Measurements from ENCODE around the gene LUC7L2.
"Not testable (repeated sequence)": the region's sequence is repeated elsewhere in the genome, so short reads cannot be mapped to it uniquely, and the experiment has no call there.

LUC7L2 gene

GRCh38 chr7:139403601-139404000, 43.9 kb downstream of the LUC7L2 start:
- DNase-seq: no peak

DNA sequence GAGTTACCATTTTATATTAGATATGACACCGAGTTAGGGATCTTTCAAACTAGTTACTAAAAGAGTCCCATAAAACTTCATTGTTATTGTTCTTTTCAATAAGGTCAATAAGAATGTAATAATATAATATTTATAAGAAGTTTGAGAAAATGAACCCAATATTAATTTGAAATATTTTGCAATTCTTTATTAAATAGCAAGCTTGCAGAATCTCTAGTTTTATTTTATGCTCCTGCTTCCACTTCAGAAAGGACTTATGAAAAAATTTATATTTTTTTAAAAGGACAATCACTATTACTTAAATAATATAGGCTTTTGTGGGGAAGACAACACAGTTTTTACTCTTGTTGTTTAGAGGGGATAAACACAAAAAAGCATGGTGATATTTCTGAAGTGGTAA, 47.9 kb downstream of the LUC7L2 start:
- no peak for DNase-seq

DNA sequence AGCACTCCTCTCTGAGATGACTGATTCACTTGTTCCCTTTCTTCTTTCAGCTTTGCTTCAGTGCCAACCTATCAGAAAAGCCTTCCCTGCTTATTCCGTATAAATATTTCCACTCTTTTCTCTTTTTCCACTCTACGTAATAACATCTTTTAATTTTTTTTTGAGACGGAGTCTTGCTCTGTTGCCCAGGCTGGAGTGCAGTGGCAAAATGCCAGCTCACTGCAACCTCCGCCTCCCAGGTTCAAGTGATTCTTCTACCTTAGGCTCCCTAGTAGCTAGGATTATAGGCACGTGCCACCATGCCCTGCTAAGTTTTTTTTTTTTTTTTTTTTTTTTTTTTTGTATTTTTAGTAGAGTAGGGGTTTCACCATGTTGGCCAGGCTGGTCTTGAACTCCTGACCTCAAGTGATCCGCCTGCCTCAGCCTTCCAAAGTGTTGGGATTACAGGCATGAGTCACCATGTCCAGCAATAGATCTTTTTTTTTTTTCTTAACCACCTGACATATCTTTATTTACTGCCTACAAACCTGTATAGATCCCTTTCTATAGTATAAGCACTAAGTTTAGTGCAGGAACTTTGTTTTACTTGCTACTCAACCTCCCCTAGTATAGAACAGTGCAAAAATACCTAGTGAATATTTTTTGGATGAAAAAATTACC, 55.2 kb downstream of the LUC7L2 start:
- DNase-seq: not testable (repeated sequence)

DNA sequence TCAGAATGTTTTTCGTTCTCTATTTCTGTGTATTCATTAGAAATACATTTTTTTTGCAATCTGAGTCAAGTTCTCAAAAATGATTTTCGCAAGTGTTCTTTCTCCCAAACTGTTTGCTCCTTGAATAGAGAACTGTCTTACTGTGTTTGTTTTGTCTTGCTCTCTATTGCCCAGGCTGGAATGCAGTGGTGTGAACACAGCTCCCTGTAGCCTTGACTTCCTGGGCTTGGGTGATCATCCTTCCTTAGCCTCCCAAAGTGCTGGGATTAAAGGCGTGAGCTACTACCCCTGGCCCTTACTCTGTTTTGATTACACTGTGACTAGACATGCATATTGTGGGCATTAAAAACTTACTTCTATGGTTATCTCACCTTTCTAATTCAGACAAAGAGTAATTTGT, 56.7 kb downstream of the LUC7L2 start:
- no peak for DNase-seq

DNA sequence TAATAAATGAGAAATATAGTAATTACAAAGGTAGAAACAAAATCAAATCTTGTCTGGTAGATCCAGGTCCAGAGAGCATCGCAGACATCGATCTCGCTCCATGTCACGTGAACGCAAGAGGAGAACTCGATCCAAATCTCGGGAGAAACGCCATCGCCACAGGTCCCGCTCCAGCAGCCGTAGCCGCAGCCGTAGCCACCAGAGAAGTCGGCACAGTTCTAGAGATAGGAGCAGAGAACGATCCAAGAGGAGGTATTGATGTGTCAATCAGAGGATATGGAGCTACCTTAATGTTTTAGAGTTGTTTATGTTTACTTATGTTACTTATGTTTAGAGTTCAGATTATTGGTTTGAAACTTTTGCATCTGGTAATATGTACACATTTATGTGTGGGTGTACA, 57.8 kb downstream of the LUC7L2 start:
- no peak for DNase-seq

DNA sequence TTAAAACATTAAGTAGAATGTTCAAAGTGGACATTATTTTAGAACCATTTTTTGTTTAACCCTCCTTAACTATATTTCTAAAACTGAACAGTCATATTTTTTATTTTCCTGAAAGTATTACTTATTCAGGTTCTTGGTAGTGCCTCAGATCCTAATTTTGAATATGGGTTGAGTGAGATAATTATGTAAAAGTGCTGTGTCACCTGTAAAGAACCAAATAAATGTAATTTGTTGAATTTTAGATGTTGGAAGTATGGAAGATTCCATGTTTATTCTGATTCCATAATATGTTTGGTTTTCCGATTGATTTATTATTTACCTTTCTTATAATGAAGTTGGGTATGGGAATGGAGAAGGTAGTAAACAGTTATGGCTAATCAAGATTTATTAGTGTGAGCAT, 61.4 kb downstream of the LUC7L2 start:
- no peak for DNase-seq

DNA sequence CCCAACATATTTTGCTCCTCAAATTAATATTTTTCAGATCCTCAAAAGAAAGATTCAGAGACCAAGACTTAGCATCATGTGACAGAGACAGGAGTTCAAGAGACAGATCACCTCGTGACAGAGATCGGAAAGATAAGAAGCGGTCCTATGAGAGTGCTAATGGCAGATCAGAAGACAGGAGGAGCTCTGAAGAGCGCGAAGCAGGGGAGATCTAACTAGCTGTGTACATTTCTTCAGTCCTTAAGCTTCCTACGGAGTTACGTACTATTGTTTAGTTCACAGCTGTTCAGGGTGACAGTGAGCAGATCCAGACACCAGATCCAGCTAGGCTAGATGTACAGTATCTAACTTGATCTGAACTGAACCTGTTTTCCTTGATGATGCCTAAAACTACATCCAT, 62.4 kb downstream of the LUC7L2 start:
- DNase-seq: no peak

DNA sequence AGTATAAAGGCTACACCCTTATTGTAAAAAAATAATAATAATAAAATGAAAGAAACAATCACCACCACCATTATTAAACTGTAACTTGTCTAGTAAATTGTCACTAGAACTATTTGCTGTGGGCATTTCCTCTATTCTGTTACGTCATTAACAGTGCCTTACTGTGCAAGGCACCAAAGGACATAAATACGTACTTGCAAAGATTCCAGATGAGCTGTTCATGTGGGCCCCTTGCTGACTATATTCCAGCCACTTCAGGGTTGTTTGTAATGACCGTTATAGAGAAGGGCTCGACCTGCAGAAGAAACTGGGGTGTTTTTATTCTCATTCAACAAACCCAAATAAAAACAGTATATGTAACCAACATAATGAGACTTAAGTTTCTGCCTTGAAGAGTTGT, 63.4 kb downstream of the LUC7L2 start:
- no peak for DNase-seq

DNA sequence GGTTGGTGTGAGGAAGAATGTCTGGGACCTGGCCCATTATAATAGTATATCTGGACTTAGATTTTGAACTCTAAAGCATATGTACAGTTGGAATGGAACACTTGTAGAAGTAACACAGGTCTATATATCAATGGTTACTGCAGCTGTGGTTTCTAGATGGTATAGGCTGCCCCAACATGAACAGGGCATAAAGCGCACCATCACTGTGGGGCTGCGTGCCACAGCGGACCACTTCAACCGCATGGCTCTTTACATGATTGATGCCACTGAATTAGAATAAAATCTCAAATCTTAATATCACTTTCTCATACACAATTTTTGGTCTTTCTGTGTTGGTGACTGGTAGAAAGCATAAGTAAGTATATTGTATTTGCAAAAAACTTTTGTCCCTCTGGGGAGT, 64.3 kb downstream of the LUC7L2 start:
- DNase-seq: no peak

GRCh38 chr7:139425701-139426100, 66.0 kb downstream of the LUC7L2 start:
- DNase-seq: peak; percentile 82

DNA sequence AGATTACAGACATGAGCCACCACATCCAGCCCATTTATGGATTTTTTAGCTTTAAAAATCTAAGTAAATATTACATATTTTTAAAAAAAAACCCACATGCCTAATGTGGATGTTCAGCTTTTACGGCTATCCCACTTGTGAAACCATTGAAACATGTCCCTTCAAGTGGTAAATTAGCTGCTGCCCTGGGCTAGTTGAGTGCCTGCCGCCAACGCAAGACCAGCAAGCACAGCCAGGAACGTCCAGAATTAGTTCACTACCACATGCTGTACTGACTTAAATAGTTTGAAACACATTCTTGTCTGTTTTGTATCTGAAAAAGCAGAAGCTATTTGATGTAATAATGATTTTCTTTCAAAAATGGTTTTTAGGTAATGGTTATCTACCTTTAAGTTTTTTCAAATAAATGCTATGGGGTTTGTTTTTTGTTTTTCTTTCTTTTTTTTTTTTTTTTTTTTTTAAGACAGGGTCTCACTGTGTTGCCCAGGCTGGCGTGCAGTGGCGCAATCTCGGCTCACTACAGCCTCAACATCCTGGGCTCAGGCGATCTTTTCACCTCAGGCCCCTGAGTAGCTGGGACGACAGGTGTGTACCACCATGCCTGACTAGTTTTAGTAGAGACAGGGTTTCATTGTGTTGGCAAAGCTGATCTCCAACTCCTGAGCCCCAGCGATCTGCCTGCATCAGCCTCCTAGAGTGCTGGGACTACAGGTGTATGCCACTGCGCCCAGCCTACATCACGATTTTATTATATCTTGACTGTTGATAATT, 66.7 kb downstream of the LUC7L2 start:
- DNase-seq: peak; percentile 90

DNA sequence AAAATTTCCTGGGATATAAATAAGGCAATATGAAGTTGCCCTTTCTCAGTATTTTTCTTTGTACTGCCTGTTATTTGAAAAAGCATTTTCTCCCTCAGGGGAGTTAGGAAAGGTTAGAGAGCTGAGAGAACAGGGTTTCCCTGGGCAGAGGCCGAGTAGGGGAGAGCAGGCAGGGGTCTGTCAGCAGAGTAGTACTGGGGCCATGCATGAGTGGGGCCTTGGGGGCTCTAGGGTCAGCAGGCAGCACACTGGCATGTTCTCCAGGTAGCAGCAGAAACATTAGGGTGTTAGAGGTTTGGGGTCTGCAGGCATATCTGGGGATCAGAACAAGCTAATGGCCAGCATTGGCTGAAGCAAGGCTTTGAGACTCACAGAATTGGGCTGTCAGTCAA, 67.3 kb downstream of the LUC7L2 start:
- DNase-seq: peak; percentile 64

- DNase-seq: peak; percentile 39
Observed at GRCh38 chr7:139427788-139428187, 68.1 kb downstream of the LUC7L2 start.

DNA sequence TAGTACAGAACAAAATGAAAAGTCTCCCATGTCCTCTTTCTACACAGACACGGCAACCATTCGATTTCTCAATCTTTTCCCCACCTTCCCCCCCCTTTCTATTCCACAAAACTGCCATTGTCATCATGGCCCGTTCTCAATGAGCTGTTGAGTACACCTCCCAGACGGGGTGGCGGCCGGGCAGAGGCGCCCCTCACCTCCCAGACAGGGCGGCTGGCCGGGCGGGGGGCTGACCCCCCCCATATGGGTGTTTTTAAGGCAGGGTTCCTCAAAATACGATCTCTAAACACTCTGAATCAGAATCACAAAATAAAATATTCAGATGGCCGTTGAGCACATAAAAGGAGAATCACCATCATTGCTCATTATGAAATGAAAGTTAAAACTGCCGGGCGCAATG, 70.0 kb downstream of the LUC7L2 start:
- DNase-seq: not testable (repeated sequence)

GRCh38 chr7:139430443-139430842, 70.7 kb downstream of the LUC7L2 start:
- DNase-seq: peak; percentile 17

DNA sequence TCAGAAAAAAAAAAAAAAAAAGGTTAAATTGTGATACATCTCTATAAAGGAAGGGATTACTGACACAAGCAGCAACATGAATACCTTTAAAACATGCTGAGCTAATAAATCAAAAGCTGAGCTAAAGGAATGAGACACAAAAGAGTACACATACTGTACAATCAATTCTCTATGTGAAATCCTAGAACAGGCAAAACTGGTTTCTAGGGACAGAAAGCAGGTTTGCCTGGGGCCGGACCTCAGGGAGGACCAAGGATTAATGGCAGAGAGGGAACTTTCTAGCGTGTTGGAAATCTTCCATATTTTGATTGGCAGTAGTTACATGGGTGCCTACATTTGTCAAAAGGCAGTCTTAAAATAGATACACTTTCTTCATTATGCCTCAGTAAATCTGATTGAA, 71.3 kb downstream of the LUC7L2 start:
- peak; percentile 13 for DNase-seq

- no peak for DNase-seq
Observed at GRCh38 chr7:139431459-139431858, 71.8 kb downstream of the LUC7L2 start.

- DNase-seq: no peak
Observed at GRCh38 chr7:139436806-139437205, 77.1 kb downstream of the LUC7L2 start.

DNA sequence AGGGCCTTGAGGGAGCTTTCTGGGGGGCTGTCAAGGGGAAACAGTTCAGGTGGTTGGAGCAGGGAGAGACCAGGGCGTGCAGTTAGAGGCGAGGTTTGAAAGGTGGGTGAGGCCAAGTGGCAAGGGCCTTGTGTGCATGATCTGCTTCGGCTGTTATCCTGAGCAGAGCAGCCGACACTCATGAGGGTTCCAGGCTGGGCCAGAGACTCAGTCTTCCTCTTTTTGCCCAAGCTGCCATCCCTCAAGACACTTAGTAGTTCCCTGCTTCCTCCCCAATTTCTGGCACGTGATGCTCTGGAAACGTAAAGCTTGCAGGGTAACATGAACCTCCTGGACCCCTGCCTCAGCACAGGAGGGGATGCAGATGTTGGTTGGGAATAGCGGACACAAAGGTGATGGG, 79.7 kb downstream of the LUC7L2 start:
- no peak for DNase-seq

DNA sequence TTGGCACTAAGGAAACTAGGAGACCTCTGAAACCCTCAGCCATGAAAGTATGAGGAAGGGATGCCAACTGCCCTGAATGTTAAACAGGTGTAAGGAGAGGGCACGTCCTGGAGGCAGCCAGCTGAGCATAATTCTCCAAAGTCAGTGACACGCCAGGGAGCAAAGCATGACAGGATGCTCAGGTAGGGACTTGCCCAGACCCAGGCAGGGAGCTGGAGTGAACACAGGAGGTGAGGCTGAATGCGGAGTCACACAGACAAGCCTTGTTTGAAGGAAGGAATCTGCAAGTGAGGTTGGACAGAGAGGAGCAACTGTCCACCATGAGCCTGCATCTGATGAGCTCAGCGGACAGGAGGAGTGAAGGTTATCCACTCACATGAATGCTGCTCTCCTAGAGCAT, 82.3 kb downstream of the LUC7L2 start:
- peak; percentile 69 for DNase-seq

DNA sequence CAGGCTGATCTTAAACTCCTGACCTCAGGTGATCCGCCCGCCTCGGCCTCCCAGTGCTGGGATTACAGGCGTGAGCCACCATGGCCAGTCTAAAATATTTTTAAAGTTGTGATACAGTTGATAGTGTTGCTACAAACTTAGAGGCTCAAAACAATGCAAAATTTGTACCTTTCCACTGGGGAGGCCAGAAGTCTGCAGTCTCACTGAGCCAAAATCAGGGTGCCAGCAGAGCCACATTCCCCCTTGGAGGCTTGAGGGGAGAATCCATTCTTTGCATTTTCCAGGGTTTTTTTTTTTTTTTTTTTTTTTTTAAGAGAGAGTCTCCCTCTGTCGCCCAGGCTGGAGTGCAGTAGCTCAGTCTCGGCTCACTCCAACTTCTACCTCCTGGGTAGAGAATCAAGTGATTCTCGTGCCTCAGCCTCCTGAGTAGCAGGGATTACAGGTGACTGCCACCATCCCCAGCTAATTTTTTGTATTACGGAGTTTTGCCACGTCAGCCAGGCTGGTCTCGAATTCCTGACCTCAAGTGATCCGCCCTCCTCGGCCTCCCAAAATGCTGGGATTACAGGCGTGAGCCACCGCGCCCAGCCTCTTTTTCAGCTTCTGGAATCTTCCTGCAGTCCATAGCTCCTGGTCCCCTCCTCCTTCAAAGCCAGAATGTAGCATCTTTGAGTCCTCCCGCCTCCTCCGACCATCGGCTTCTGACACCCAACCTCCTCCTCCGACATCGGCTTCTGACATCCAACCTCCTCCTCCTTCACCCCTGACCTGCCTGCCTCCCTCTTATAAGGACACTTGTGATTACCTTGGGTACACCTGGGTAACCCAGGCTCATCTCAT, 86.6 kb downstream of the LUC7L2 start:
- DNase-seq: no peak

- no peak for DNase-seq
Observed at GRCh38 chr7:139450851-139451250, 91.2 kb downstream of the LUC7L2 start.

- DNase-seq: no peak
Observed at GRCh38 chr7:139451638-139452037, 91.9 kb downstream of the LUC7L2 start.

Data from DMS79 treated with DMSO at 0.1 percent for 48 hours (cell line).